GM10266 (cell line): ENCODE measurements around the gene P4HB.

Source experiments
- DNase-seq: peaks from one replicate; pipeline ENCODE4 v3.0.0; 2012; ENCODE audit errors: extremely low spot score
- CTCF ChIP-seq: IDR thresholded peaks from 2 replicates; pipeline ENCODE4 v1.5.1; 2012; ENCODE audit warnings: mild to moderate bottlenecking, low read depth; ENCODE audit not compliant: control insufficient read depth, insufficient read depth; ENCODE audit errors: missing control alignments

P4HB gene

GRCh38 chr17:81821603-81822311, 38.6 kb downstream of the P4HB start:
- DNase-seq, result no peak
- TF ChIP-seq CTCF, result no peak

- no peak for DNase-seq
- TF ChIP-seq CTCF, result no peak
Observed at GRCh38 chr17:81821147-81821546, 39.2 kb downstream of the P4HB start.

- no peak for TF ChIP-seq CTCF
- DNase-seq, result no peak
Observed at GRCh38 chr17:81819708-81820107, 40.6 kb downstream of the P4HB start.

GRCh38 chr17:81817758-81818147, 42.6 kb downstream of the P4HB start:
- no peak for TF ChIP-seq CTCF
- no peak for DNase-seq

GRCh38 chr17:81815646-81815986, 44.7 kb downstream of the P4HB start:
- DNase-seq, result no peak
- no peak for TF ChIP-seq CTCF

GRCh38 chr17:81814748-81815645, 45.3 kb downstream of the P4HB start:
- no peak for TF ChIP-seq CTCF
- no peak for DNase-seq

GRCh38 chr17:81813861-81814683, 46.3 kb downstream of the P4HB start:
- no peak for TF ChIP-seq CTCF
- no peak for DNase-seq
